ENCODE data around the gene EFNA5. TPM values are rescaled to one million over a fixed set of nuclear protein-coding genes. Genes with fewer than 3 reads are reported as not detected.

EFNA5 gene
- total and polyA plus RNA-seq, 2 experiments from 2014 or later, result 8.5 to 18.8 TPM

DNA sequence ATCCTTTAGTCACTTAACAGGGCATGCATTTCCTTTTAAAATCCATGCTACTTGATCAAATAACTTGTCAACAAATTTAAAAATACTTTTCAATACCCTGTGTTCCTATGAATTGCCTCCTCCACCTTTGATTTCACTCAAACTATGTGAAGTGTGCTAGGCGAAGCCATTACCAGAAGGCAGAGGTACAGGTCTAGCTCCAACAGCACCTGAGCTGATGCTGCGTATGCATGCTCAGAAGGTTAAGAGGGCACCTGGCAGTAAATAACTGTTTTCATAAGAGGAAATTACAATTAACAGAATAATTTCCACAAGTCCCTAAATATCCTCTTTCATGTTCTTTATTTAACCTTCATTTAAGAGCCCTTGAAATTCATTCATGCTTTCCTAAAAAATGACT lies 251.8 kb downstream of the EFNA5 start:
- no peaks in the 10 kb centered on the region for H3K9me3 ChIP-seq (ENCODE audit: low read depth)
- H3K27ac ChIP-seq, result no peak overlapping the region
- H3K9me2 ChIP-seq (replicated peaks; ENCODE audit: insufficient read depth), result no peaks in the 10 kb centered on the region
- no peak overlapping the region for H3K4me2 ChIP-seq
- 93% methylated on average over 2 of the region's 2 CpGs for WGBS (ENCODE audit: low lambda C conversion rate, missing lambda C conversion rate)
- no peak for DNase-seq (ENCODE audit: low spot score)
- H3K4me3 ChIP-seq, result no peak overlapping the region
- no peak for TF ChIP-seq EZH2 (IDR thresholded peaks at IDR 0.05; ENCODE audit: borderline replicate concordance)
- TF ChIP-seq EZH2phosphoT487 (IDR thresholded peaks at IDR 0.05; ENCODE audit: low read depth, severe bottlenecking, unreplicated experiment), result no peak
- TF ChIP-seq, protein P1, sequence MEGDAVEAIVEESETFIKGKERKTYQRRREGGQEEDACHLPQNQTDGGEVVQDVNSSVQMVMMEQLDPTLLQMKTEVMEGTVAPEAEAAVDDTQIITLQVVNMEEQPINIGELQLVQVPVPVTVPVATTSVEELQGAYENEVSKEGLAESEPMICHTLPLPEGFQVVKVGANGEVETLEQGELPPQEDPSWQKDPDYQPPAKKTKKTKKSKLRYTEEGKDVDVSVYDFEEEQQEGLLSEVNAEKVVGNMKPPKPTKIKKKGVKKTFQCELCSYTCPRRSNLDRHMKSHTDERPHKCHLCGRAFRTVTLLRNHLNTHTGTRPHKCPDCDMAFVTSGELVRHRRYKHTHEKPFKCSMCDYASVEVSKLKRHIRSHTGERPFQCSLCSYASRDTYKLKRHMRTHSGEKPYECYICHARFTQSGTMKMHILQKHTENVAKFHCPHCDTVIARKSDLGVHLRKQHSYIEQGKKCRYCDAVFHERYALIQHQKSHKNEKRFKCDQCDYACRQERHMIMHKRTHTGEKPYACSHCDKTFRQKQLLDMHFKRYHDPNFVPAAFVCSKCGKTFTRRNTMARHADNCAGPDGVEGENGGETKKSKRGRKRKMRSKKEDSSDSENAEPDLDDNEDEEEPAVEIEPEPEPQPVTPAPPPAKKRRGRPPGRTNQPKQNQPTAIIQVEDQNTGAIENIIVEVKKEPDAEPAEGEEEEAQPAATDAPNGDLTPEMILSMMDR (IDR thresholded peaks at IDR 0.05; ENCODE audit: poor library complexity), result no peak
- no peaks in the 10 kb centered on the region for H3K4me1 ChIP-seq (ENCODE audit: insufficient read depth)
- no peaks in the 10 kb centered on the region for H3K27me3 ChIP-seq
- H3K36me3 ChIP-seq (replicated peaks; ENCODE audit: insufficient read depth, low read depth), result no peaks in the 10 kb centered on the region
- H4K20me1 ChIP-seq (ENCODE audit: insufficient read depth, poor library complexity, severe bottlenecking), result no peaks in the 10 kb centered on the region
- no peak overlapping the region for H2AFZ ChIP-seq
- H3K79me2 ChIP-seq, result peaks cover 7% of the 10 kb centered on the region

DNA sequence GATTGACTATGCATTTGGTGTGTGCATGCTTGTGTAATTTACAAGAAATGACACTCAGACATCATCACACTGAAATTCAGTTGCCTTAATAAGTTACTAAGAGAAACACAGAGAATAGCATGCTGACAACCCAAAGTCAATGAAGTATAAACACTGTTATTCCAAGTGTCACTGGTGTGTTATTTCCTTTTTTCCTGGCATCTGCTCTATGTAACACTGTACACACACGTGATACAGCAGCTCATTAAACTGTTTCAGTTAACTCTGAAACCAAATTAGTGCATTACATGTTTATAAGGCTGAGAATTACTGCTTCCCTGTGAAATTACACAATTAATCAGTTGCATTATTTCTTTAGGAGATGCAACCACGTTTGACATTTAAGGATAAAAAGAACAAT lies 252.7 kb downstream of the EFNA5 start:
- Histone ChIP-seq H3K27me3 (no peaks in the 10 kb centered on the region), H3K27ac (no peak overlapping the region), H2AFZ (no peak overlapping the region), H4K20me1 (ENCODE audit: insufficient read depth, poor library complexity, severe bottlenecking) (no peaks in the 10 kb centered on the region), H3K9me3 (ENCODE audit: low read depth) (no peaks in the 10 kb centered on the region), H3K4me1 (ENCODE audit: insufficient read depth) (no peaks in the 10 kb centered on the region), H3K9me2 (replicated peaks; ENCODE audit: insufficient read depth) (no peaks in the 10 kb centered on the region), H3K4me2 (no peak overlapping the region), H3K36me3 (replicated peaks; ENCODE audit: insufficient read depth, low read depth) (no peaks in the 10 kb centered on the region), H3K4me3 (no peak overlapping the region), H3K79me2 (peaks cover 7% of the 10 kb centered on the region)
- 61% methylated on average over 2 of the region's 2 CpGs for WGBS (ENCODE audit: low lambda C conversion rate, missing lambda C conversion rate)
- TF ChIP-seq EZH2phosphoT487 (IDR thresholded peaks at IDR 0.05; ENCODE audit: low read depth, severe bottlenecking, unreplicated experiment), result no peak
- TF ChIP-seq, protein P1 (IDR thresholded peaks at IDR 0.05; ENCODE audit: poor library complexity), result no peak
- no peak for TF ChIP-seq EZH2 (IDR thresholded peaks at IDR 0.05; ENCODE audit: borderline replicate concordance)
- DNase-seq (ENCODE audit: low spot score), result no peak

DNA sequence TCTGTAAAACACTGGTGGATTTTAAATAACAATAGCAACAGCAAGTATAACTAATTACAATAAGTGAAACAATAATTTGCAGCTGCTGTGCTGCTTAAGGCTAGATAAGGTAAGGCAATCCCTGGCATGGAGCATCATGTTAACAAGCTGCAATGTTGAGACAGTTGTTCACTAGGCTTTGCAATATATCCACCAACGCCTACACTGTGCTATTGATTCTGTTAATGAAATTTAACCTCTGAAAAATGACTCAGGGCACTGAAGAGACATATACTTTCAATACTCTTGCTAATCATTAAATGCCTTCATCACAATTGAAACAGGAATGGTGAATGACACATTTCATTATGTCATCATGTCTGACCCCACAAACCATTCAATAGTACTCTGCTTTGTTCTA lies 255.0 kb downstream of the EFNA5 start:
- Histone ChIP-seq H3K36me3 (replicated peaks; ENCODE audit: insufficient read depth, low read depth) (no peaks in the 10 kb centered on the region), H3K4me1 (ENCODE audit: insufficient read depth) (no peaks in the 10 kb centered on the region), H3K27me3 (no peaks in the 10 kb centered on the region), H3K4me3 (no peak overlapping the region), H3K9me3 (ENCODE audit: low read depth) (no peaks in the 10 kb centered on the region), H4K20me1 (ENCODE audit: insufficient read depth, poor library complexity, severe bottlenecking) (no peaks in the 10 kb centered on the region), H3K27ac (no peak overlapping the region), H3K4me2 (no peak overlapping the region), H3K79me2 (peaks cover 7% of the 10 kb centered on the region), H3K9me2 (replicated peaks; ENCODE audit: insufficient read depth) (no peaks in the 10 kb centered on the region), H2AFZ (no peak overlapping the region)
- WGBS (ENCODE audit: low lambda C conversion rate, missing lambda C conversion rate), result 86% methylated on average over 1 of the region's 1 CpG
- no peak for DNase-seq (ENCODE audit: low spot score)
- no peak for TF ChIP-seq EZH2phosphoT487 (IDR thresholded peaks at IDR 0.05; ENCODE audit: low read depth, severe bottlenecking, unreplicated experiment)
- no peak for TF ChIP-seq EZH2 (IDR thresholded peaks at IDR 0.05; ENCODE audit: borderline replicate concordance)
- TF ChIP-seq, protein P1 (IDR thresholded peaks at IDR 0.05; ENCODE audit: poor library complexity), result no peak

DNA sequence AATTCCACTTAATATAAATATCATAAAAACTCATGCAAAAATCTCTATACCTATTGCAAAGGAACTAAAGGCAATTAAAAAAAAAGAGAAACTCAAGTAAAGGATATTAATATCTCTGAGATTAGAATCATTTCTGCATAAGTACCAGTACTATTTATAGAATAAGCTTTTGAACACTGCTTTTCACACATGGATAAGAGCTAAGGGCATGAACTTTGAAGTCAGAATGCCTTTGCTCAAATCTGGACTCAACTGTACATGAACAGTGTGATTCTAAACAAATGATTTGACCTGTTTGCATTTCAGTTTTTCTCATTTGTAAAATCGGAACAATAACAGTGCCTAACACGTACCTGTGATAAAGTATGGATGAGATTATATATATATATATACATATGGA lies 255.9 kb downstream of the EFNA5 start:
- DNase-seq (ENCODE audit: low spot score), result no peak
- Histone ChIP-seq H3K4me2 (no peak overlapping the region), H3K4me3 (no peak overlapping the region), H4K20me1 (ENCODE audit: insufficient read depth, poor library complexity, severe bottlenecking) (no peaks in the 10 kb centered on the region), H3K27ac (no peak overlapping the region), H3K9me2 (replicated peaks; ENCODE audit: insufficient read depth) (no peaks in the 10 kb centered on the region), H3K9me3 (ENCODE audit: low read depth) (no peaks in the 10 kb centered on the region), H3K36me3 (replicated peaks; ENCODE audit: insufficient read depth, low read depth) (no peaks in the 10 kb centered on the region), H3K4me1 (ENCODE audit: insufficient read depth) (no peaks in the 10 kb centered on the region), H2AFZ (no peak overlapping the region), H3K27me3 (no peaks in the 10 kb centered on the region), H3K79me2 (peaks cover 7% of the 10 kb centered on the region)
- 89% methylated on average over 2 of the region's 2 CpGs for whole genome bisulfite sequencing (ENCODE audit: low lambda C conversion rate, missing lambda C conversion rate)
- TF ChIP-seq EZH2 (IDR thresholded peaks at IDR 0.05; ENCODE audit: borderline replicate concordance) (no peak), EZH2phosphoT487 (IDR thresholded peaks at IDR 0.05; ENCODE audit: low read depth, severe bottlenecking, unreplicated experiment) (no peak)
- TF ChIP-seq, protein P1 (IDR thresholded peaks at IDR 0.05; ENCODE audit: poor library complexity), result no peak
